Measurements from ENCODE around the gene MTUS2.

Gene MTUS2

DNA sequence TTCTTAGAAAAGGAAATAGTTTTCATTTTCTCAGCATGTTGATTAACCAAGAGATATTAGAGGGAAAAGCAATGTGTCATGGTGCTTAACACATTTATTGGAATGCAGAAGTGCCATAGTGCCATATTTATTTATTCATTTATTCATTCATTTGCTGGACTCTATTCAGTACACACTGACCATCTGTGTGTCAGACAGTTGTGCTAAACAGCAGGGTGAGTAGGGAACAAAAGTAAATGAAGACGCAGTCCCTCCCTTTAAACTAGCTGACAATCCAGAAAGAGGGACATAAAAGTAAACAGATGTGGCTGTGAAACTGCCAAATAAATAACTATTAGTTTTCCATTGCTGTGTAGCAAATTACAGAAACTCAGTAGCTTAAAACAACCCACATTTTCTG lies 323.7 kb downstream of the MTUS2 start:
- in situ Hi-C loops (cut with HindIII; ENCODE audit: low sequenced_read_pairs): no loop called here

DNA sequence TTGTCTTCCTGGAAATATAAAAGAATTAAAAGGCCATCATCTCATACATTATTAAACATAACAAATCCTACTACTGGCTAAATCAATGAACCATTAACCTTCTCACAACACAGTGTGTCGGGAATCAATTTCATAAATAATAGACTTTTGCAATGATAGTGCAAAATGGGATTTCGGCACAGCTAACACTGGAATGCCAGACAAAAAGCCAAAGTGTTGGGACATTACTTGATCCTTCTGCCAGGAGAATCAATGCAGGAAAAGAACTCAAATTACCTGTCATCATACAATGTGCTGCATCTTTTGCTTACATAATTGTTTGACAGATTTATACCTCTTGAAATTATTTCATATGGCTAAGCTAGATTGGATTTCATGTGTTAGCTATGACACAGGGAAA lies 334.3 kb downstream of the MTUS2 start:
- in situ Hi-C loops (cut with HindIII; ENCODE audit: low sequenced_read_pairs): no loop called here

GRCh38 chr13:29156136-29156535 lies 336.0 kb downstream of the MTUS2 start:
- in situ Hi-C loops (cut with HindIII; ENCODE audit: low sequenced_read_pairs): no loop called here

GRCh38 chr13:29159871-29160270 lies 339.7 kb downstream of the MTUS2 start:
- in situ Hi-C loops (cut with HindIII; ENCODE audit: low sequenced_read_pairs): no loop called here

DNA sequence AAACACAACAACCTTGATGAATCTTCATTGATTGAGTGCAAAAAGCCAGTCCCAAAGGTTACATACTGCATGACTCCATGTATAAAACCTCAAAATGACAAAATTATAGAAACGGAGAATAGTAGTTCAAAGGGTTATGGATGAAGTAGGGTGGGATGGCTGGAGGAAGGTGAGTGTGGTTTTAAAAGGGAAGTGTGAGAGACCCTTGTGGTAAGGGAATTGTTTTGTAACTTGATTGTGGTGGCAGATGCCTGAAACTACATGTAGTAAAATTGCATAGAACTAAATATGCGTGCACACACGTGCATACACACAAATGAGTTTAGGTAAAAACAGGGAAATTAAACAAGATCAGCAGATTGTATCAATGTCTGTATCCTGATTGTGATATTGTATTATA lies 340.7 kb downstream of the MTUS2 start:
- in situ Hi-C loops (cut with HindIII; ENCODE audit: low sequenced_read_pairs): no loop called here

GRCh38 chr13:29161676-29162075 lies 341.5 kb downstream of the MTUS2 start:
- in situ Hi-C loops (cut with HindIII; ENCODE audit: low sequenced_read_pairs): no loop called here

- in situ Hi-C loops (cut with HindIII; ENCODE audit: low sequenced_read_pairs): no loop called here
These were observed 342.6 kb downstream of the MTUS2 start for GRCh38 chr13:29162638-29163235.

DNA sequence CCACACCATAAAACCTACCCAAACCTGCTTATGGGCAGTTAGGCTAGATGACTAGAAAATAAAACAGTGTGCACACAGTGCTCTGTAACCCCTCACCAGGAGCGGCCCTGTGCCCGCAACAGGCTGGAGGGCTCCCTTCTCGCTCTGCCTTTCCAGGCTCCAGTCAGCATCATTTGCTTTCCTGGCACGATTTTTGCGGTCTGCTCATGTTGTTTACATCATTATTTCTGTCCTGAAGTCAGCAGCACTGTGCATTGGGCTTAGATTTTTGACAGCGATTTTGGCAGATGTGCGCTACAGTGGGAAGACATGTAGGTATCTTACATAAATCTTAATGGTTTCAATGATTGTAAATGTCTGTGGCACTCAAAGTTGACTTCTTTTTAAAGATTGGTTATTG lies 344.0 kb downstream of the MTUS2 start:
- in situ Hi-C loops (cut with HindIII; ENCODE audit: low sequenced_read_pairs): no loop called here

DNA sequence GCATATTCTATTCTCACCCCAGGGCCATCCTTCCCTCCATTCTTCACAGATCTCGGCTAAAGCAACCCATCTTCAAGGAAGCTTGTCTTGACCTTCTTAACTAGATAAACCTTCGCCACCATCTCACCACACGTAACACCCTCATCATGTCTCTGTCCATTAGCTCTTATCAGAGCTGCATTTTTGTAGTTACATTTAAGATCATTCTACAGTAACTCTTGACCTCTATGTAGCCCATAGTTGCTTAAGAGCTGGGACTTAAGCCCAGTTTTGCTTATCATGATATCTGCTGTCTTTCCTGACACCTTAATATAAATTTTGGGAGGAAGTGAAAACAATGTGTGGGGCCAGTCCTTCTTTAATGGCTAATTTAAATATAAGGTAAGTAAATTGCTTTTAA lies 345.1 kb downstream of the MTUS2 start:
- in situ Hi-C loops (cut with HindIII; ENCODE audit: low sequenced_read_pairs): no loop called here

- in situ Hi-C loops (cut with HindIII; ENCODE audit: low sequenced_read_pairs): no loop called here
These were observed 345.7 kb downstream of the MTUS2 start for GRCh38 chr13:29165840-29166239.

GRCh38 chr13:29170436-29171082 lies 350.4 kb downstream of the MTUS2 start:
- in situ Hi-C loops (cut with HindIII; ENCODE audit: low sequenced_read_pairs): no loop called here

- in situ Hi-C loops (cut with HindIII; ENCODE audit: low sequenced_read_pairs): no loop called here
These were observed 351.1 kb downstream of the MTUS2 start for GRCh38 chr13:29171244-29171643.

DNA sequence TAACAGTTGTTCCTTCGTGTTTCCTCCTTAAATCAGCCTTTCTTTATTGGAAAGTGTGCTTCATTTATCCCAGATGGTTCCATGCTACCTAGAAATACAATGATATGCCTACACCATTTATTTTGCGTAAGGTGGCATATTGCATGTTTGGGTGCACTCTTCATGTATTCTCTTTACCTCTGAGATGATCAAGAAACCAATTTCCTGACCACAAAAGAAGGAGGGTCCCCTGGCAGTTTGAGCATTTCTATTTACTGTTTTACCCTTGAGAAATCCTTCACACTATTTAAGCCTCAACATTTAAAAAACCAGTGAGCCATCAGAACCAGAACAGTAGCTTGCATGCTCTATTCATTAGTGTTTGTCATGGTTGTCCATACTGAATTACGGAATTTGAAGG lies 354.0 kb downstream of the MTUS2 start:
- in situ Hi-C loops (cut with HindIII; ENCODE audit: low sequenced_read_pairs): no loop called here

GRCh38 chr13:29175250-29175873 lies 355.2 kb downstream of the MTUS2 start:
- in situ Hi-C loops (cut with HindIII; ENCODE audit: low sequenced_read_pairs): no loop called here

- in situ Hi-C loops (cut with HindIII; ENCODE audit: low sequenced_read_pairs): no loop called here
These were observed 359.9 kb downstream of the MTUS2 start for GRCh38 chr13:29180055-29180454.

GRCh38 chr13:29182216-29182615 lies 362.1 kb downstream of the MTUS2 start:
- in situ Hi-C loops (cut with HindIII; ENCODE audit: low sequenced_read_pairs): no loop called here

DNA sequence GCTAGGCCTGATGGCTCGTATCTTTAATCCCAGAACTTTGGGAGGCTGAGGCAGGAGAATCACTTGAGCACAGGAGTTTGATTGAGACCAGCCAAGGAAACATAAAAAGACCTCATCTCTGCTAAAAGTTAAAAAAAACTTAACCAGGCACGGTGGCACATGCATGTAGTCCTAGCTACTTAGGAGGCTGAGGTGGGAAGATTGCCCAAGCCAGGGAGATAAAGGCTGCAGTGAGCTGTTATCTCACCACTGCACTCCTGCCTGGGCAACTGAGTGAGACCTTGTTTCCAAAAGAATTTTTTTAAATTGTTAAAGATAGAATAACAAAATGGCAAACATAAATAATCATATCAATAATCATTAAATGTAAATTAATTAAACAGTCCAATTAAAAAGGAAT lies 365.8 kb downstream of the MTUS2 start:
- in situ Hi-C loops (cut with HindIII; ENCODE audit: low sequenced_read_pairs): no loop called here

DNA sequence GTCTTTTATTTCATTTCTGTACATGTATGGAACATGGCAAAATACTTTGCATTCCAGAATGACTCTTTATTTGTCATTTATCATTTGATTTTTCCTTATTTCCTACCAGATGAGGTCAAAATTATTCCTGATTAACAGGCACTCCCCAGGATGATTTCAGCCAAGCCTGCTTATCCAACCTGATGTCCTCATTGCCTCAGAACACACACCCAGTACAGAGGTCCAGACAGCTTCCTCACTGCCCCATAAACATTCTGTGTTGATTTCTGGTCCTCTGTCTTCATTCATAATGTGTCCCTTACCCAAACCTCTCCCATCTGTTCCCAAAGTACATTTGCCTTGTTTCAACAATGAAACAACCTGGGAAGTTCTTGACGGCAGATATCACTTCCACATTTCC lies 367.4 kb downstream of the MTUS2 start:
- in situ Hi-C loops (cut with HindIII; ENCODE audit: low sequenced_read_pairs): no loop called here

DNA sequence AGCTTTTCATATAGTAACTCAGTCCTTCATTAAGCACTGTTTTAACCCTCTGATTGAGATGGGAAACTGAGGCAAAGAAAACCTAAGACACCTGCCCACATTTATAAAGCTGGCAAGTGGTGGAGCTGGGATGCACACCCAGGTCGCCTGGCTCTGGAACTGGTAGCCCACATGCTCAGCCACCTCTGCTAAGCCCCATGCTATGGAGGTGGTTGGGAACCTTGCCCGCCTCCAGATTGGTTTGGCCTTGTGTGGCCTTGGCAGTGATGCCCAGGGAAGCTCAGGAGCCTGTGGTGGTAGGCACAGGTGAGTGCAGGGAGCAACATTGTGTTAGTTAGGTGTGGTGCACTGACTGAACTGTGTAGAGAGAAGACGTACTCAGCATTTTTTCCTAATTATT lies 370.2 kb downstream of the MTUS2 start:
- in situ Hi-C loops (cut with HindIII; ENCODE audit: low sequenced_read_pairs): no loop called here

DNA sequence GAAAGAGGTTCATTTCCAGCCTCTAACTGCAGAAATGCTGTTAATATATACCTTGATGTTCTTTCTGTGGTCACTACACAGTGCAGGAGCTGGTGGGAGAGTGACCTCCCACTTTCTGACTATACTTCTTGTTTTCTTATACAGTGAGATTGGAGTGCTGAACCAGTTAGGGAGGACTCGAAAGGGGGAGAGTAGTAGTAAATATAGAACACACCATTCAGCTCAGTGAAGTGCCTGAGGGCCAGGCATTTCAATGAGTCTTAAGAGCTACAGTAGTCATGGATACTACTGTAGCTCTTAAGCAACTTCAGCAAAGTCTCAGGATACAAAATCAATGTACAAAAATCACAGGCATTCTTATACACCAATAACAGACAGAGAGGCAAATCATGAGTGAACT lies 372.9 kb downstream of the MTUS2 start:
- in situ Hi-C loops (cut with HindIII; ENCODE audit: low sequenced_read_pairs): no loop called here

GRCh38 chr13:29195456-29195855 lies 375.3 kb downstream of the MTUS2 start:
- in situ Hi-C loops (cut with HindIII; ENCODE audit: low sequenced_read_pairs): no loop called here

DNA sequence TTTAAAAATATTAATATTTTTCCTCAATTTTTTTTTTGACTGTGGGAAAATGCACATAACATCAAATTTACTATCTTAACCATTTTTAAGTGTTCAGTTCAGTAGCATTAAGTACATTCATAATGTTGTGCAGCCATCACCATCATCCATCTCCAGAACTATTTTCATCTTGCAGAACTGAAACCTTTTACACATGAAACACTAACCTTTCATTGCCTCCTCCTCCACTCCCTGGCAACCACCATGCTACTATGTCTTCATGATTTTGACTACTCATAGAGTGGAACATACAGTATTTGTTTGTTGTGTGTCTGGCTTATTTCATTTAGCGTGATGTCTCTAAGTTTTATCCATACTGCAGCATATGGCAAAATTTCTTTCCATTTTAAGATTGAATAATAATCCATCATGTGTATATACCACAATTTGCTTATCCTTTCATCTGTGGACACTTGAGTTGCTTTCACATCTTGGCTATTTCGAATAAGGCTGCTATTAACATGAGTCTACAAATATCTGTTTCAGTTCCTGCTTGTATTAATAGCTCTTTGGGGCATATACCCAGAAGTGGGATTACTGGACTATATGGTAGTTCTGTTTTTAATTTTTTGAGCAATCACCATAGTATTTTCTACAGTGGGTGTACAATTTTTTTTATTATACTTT lies 376.4 kb downstream of the MTUS2 start:
- in situ Hi-C loops (cut with HindIII; ENCODE audit: low sequenced_read_pairs): no loop called here

All from endothelial cell of hepatic sinusoid (primary cell).